ENCODE measurements around the gene GBA2. TPM values are rescaled to one million over a fixed set of nuclear protein-coding genes. Genes with fewer than 3 reads are reported as not detected.

GBA2 gene
- total and polyA plus RNA-seq, 4 donors, result 42.4 to 78.7 (median 46.2) TPM

DNA sequence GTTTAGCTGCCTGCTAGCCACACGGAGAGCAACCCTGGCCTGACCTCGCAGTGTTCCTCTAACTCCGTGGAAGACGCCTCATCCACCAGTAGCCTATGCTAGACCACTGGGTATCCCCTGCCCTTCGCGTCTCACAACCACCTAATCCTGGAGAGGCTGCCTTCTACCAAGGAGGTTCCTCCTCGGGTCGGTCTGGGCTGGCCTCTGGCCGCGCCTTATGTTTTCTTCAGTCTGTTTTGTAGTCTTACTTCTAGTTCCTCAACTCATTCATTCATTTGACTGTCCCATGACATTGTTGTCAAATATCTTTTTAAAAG, 57.7 kb downstream of the GBA2 start:
- Histone ChIP-seq H3K4me3 (peak overlapping the region; percentile 32), H3K27ac (ENCODE audit: low read depth in 1 of 2, low read length in 1 of 2) (peak overlapping the region; percentile 52 to 91), H3K9ac (ENCODE audit: insufficient read depth in 1 of 2, low read length in 2 of 2) (peak overlapping the region in 1 of 2 donors; percentile 72), H3K27me3 (ENCODE audit: control insufficient read depth in 3 of 3, insufficient read depth in 3 of 3, low read length in 2 of 3) (no peaks in the 10 kb centered on the region), H3K36me3 (ENCODE audit: control insufficient read depth in 4 of 4, insufficient read depth in 4 of 4, low read length in 4 of 4) (peaks cover 0 to 3% (median 0%) of the 10 kb centered on the region in 4 donors), H3K9me3 (ENCODE audit: control insufficient read depth in 4 of 4, insufficient read depth in 3 of 4, low read length in 3 of 4) (no peaks in the 10 kb centered on the region), H3K4me1 (ENCODE audit: control insufficient read depth in 5 of 5, insufficient read depth in 5 of 5, low read length in 5 of 5) (peaks cover 6 to 25% (median 11%) of the 10 kb centered on the region in 5 donors)
- ATAC-seq (ENCODE audit: insufficient read depth, low FRiP score) (no peak), DNase-seq (no peak)
- WGBS, 2 donors, result 18 to 19% methylated on average over 10 of the region's 10 CpGs
- TF ChIP-seq CTCF (IDR thresholded peaks at IDR 0.05; ENCODE audit: control extremely low read depth, extremely low read depth), result no peak

GRCh38 chr9:35690614-35691333, 58.3 kb downstream of the GBA2 start:
- TF ChIP-seq CTCF (IDR thresholded peaks at IDR 0.05; ENCODE audit: control extremely low read depth, extremely low read depth), result no peak
- DNase-seq, result peak; percentile 86 to 89 (median 86)
- Histone ChIP-seq H3K27me3 (ENCODE audit: control insufficient read depth in 3 of 3, insufficient read depth in 3 of 3, low read length in 2 of 3) (no peaks in the 10 kb centered on the region), H3K27ac (ENCODE audit: low read depth in 1 of 2, low read length in 1 of 2) (peak overlapping the region; percentile 81 to 91), H3K36me3 (ENCODE audit: control insufficient read depth in 4 of 4, insufficient read depth in 4 of 4, low read length in 4 of 4) (peaks cover 0 to 3% (median under 1%) of the 10 kb centered on the region in 4 donors), H3K4me1 (ENCODE audit: control insufficient read depth in 5 of 5, insufficient read depth in 5 of 5, low read length in 5 of 5) (peaks cover 6 to 25% (median 11%) of the 10 kb centered on the region in 5 donors), H3K9me3 (ENCODE audit: control insufficient read depth in 4 of 4, insufficient read depth in 3 of 4, low read length in 3 of 4) (no peaks in the 10 kb centered on the region), H3K4me3 (peak overlapping the region; percentile 66), H3K9ac (ENCODE audit: insufficient read depth in 1 of 2, low read length in 2 of 2) (peak overlapping the region; percentile 46 to 72)
- WGBS, 2 donors, result 1% methylated on average over 42 to 61 of the region's 61 CpGs
- peak; percentile 56 for ATAC-seq (ENCODE audit: insufficient read depth, low FRiP score)

DNA sequence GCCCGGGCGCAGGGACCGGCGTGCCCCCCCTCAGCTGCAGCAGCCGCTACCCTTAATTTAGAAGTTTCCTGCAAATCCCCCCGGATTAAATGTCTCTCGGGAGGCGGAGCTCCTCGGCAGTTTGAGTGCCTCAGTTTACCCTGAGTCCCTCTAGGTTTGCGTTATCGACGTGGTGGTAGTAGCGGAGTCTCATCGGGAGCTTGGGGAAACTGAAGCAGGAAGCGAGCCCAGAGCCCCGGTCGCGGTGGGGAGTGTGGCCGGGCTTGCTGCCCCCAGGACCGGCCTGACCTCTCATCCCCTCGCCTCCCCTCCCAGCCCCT, 58.8 kb downstream of the GBA2 start:
- Histone ChIP-seq H3K36me3 (ENCODE audit: control insufficient read depth in 4 of 4, insufficient read depth in 4 of 4, low read length in 4 of 4) (peaks cover 0 to 5% (median 3%) of the 10 kb centered on the region in 4 donors), H3K9ac (ENCODE audit: insufficient read depth in 1 of 2, low read length in 2 of 2) (peak overlapping the region; percentile 46 to 71), H3K9me3 (ENCODE audit: control insufficient read depth in 4 of 4, insufficient read depth in 3 of 4, low read length in 3 of 4) (no peaks in the 10 kb centered on the region), H3K27me3 (ENCODE audit: control insufficient read depth in 3 of 3, insufficient read depth in 3 of 3, low read length in 2 of 3) (no peaks in the 10 kb centered on the region), H3K4me3 (peak overlapping the region; percentile 66), H3K27ac (ENCODE audit: low read depth in 1 of 2, low read length in 1 of 2) (peak overlapping the region; percentile 81 to 91), H3K4me1 (ENCODE audit: control insufficient read depth in 5 of 5, insufficient read depth in 5 of 5, low read length in 5 of 5) (peaks cover 6 to 25% (median 11%) of the 10 kb centered on the region in 5 donors)
- ATAC-seq (ENCODE audit: insufficient read depth, low FRiP score) (no peak), DNase-seq (no peak)
- 2% methylated on average over 20 to 21 of the region's 21 CpGs for WGBS, 2 donors
- TF ChIP-seq CTCF (IDR thresholded peaks at IDR 0.05; ENCODE audit: control extremely low read depth, extremely low read depth), result no peak

Measured in lung (tissue), 12 donors.